Measurements from ENCODE around the gene MLLT10.

The MLLT10 gene

DNA sequence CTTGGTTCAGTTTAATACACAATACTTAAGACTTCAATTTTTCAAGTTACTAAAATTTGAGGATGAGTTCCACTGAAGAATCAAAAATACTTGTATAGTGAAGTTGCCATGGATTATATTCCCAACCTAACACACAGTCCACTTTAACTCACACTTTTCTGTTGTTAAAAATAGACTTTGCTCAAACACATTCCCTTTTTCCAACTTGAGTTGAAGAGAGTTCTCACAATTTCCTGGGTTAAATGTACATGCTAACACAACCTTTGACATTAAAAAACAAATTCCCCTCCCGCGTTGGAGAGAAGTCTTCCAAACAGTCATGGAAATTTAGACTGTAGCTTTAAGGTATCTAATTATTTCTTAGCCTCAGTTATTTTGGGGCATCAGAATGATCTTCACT is 35.7 kb upstream of the MLLT10 start:
- TF ChIP-seq, protein P1, sequence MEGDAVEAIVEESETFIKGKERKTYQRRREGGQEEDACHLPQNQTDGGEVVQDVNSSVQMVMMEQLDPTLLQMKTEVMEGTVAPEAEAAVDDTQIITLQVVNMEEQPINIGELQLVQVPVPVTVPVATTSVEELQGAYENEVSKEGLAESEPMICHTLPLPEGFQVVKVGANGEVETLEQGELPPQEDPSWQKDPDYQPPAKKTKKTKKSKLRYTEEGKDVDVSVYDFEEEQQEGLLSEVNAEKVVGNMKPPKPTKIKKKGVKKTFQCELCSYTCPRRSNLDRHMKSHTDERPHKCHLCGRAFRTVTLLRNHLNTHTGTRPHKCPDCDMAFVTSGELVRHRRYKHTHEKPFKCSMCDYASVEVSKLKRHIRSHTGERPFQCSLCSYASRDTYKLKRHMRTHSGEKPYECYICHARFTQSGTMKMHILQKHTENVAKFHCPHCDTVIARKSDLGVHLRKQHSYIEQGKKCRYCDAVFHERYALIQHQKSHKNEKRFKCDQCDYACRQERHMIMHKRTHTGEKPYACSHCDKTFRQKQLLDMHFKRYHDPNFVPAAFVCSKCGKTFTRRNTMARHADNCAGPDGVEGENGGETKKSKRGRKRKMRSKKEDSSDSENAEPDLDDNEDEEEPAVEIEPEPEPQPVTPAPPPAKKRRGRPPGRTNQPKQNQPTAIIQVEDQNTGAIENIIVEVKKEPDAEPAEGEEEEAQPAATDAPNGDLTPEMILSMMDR (IDR thresholded peaks at IDR 0.05) = no peak

- TF ChIP-seq, protein P1 (IDR thresholded peaks at IDR 0.05) = no peak
Observed at GRCh38 chr10:21498986-21499385, 35.0 kb upstream of the MLLT10 start.

DNA sequence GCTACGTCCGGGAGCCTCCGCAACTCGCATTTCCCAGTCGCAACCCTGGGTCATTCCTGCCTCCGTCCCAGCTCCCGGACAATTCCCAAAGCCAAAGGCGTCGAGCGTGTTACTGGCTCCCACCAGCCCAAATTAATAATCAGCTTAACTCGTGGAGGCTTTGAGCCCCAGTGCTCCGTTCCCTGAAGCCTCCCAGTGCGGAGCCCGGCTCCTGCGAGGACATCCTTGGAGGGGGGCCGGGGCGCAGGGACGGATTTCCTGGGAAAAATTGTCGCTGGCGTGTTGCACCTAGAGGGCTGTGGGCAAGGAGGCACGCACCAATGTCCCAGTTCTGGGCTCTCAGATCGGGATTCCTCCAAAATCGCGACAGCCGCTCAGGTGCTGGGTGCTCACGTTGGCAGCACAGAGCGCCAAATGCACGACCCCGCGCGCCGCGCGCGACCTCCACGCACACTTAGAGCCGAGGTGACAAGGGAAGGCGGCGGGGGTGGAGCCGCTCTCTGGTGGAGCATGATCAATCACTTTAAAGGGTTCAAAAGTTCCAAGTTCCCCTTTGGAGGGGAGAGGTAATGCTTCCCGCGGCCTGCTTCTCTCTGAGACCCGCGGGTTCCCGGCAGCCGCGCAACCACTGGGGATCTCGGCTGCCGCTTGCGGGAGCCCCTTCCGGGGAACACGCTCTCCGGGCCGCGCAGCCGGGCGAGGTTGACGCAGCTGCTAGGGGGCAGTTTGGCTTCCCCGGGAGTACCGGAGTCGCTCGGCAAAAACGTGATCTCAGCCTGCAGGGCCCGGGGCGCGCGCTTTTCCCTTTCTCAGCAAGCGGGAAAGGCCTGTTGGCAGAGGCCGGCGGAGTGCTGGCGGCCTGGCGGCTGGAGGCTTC is 34.1 kb upstream of the MLLT10 start:
- TF ChIP-seq, protein P1 (IDR thresholded peaks at IDR 0.05) = no peak

- TF ChIP-seq, protein P1 (IDR thresholded peaks at IDR 0.05) = no peak
Observed at GRCh38 chr10:21500578-21500910, 33.5 kb upstream of the MLLT10 start.

DNA sequence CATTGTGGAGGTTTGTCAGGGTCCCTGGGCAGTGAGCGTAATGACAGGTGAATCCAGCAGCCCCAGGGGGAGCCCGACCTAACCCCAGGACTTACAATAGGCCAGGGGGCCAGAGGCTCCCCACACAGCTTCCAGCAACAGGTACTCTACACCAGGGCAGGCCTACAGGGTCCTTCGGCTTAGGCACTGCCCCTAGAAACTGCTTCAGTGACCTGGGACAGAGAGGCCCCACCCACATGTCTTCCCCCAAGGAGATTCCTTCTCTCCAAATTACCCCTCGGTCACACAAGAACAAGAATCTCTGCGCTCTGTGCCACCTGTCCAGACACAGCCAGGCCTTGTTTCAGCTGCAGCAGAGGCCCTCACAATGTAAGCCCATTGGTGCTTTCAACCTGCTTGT is 32.9 kb upstream of the MLLT10 start:
- TF ChIP-seq, protein P1 (IDR thresholded peaks at IDR 0.05) = no peak

- TF ChIP-seq, protein P1 (IDR thresholded peaks at IDR 0.05) = no peak
Observed at GRCh38 chr10:21501731-21502347, 32.2 kb upstream of the MLLT10 start.

DNA sequence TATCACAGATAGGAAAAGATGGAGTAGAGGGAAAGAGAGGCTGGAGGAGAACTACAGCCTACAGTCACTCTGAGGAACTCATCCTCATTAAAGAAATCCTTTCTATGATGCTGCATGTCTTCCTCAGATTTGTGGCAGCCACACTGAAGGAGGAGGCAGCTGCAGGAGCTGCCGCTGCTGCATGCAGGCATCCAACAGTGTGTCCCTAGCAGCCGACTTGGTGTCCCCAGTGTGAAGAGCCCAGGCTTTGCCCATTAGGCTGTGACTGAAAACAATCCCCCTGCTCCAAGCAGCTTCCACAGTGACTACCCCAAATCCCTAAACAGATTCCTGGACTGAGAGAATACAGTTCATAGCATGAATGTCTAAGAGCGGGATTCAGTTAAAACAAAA is 31.7 kb upstream of the MLLT10 start:
- TF ChIP-seq, protein P1 (IDR thresholded peaks at IDR 0.05) = no peak

Data from LNCAP (cell line).